ENCODE measurements around the gene HPGD.

Gene HPGD

GRCh38 chr4:174522183-174523024 is at the start of gene HPGD:
TSS of gene HPGD (minus strand) at chr4:174522488. CDS start at chr4:174522451, 37 bp downstream.
- DNase-seq: no peak

GRCh38 chr4:174564529-174564928 is 42.2 kb upstream of the HPGD start:
- no peak for DNase-seq

GRCh38 chr4:174563399-174563798 is 41.1 kb upstream of the HPGD start:
- no peak for DNase-seq

GRCh38 chr4:174561560-174561959 is 39.3 kb upstream of the HPGD start:
- no peak for DNase-seq

GRCh38 chr4:174559894-174560293 is 37.6 kb upstream of the HPGD start:
- DNase-seq: no peak

GRCh38 chr4:174555789-174556630 is 33.7 kb upstream of the HPGD start:
- no peak for DNase-seq

- no peak for DNase-seq
Measured at GRCh38 chr4:174554231-174554728, 32.0 kb upstream of the HPGD start.

- no peak for DNase-seq
Measured at GRCh38 chr4:174553828-174554227, 31.5 kb upstream of the HPGD start.

- no peak for DNase-seq
Measured at GRCh38 chr4:174553031-174553430, 30.7 kb upstream of the HPGD start.

- DNase-seq: no peak
Measured at GRCh38 chr4:174550541-174550940, 28.3 kb upstream of the HPGD start.

GRCh38 chr4:174549721-174550120 is 27.4 kb upstream of the HPGD start:
- DNase-seq: no peak

- no peak for DNase-seq
Measured at GRCh38 chr4:174545268-174545667, 23.0 kb upstream of the HPGD start.

GRCh38 chr4:174544496-174544895 is 22.2 kb upstream of the HPGD start:
- DNase-seq: no peak

GRCh38 chr4:174540175-174540574 is 17.9 kb upstream of the HPGD start:
- no peak for DNase-seq

- no peak for DNase-seq
Measured at GRCh38 chr4:174539571-174539970, 17.3 kb upstream of the HPGD start.

GRCh38 chr4:174538876-174539250 is 16.6 kb upstream of the HPGD start:
- no peak for DNase-seq

- no peak for DNase-seq
Measured at GRCh38 chr4:174538123-174538875, 16.0 kb upstream of the HPGD start.

- DNase-seq: no peak
Measured at GRCh38 chr4:174537634-174538033, 15.3 kb upstream of the HPGD start.

GRCh38 chr4:174534461-174534860 is 12.2 kb upstream of the HPGD start:
- DNase-seq: no peak

GRCh38 chr4:174532445-174532844 is 10.2 kb upstream of the HPGD start:
- DNase-seq: no peak

GRCh38 chr4:174531486-174531885 is 9.2 kb upstream of the HPGD start:
- no peak for DNase-seq

- DNase-seq: no peak
Measured at GRCh38 chr4:174528226-174528625, 5.9 kb upstream of the HPGD start.

- no peak for DNase-seq
Measured at GRCh38 chr4:174526731-174527130, 4.4 kb upstream of the HPGD start.

Measured in 8988T (cell line).